HEK293 (cell line): ENCODE results near the gene SALL1.

Experiments
- CTCF ChIA-PET: fragments of 350-600 bp; formaldehyde crosslinking; extraction: SDS; loops from one replicate; lab custom pipeline; 2021; ENCODE audit warnings: antibody characterized with exemption; lab: Yijun Ruan, JAX
- POLR2A ChIA-PET: fragments of 300-600 bp; formaldehyde crosslinking; extraction: SDS; loops from one replicate; lab custom pipeline; 2020; ENCODE audit warnings: antibody characterized with exemption, inconsistent platforms; lab: Yijun Ruan, JAX
- H3K27ac ChIP-seq: fragments of 200-500 bp; sonication (Bioruptor generic); 2 replicates; pipeline ENCODE4 v1.5.1; 2014; ENCODE audit warnings: low read depth, low read length, control low read depth, inconsistent platforms; ENCODE audit errors: extremely low read depth
- H3K36me3 ChIP-seq, 2 experiments: fragments of 200-500 bp in 1 of 2; sonication (Bioruptor generic) in 1 of 2; 1 replicate in 1 of 2; 2 replicates in 1 of 2; pipeline ENCODE4 v1.5.1; 2014 to 2017; ENCODE audit warnings: inconsistent platforms in 2 of 2, low read length in 2 of 2; ENCODE audit not compliant: control insufficient read depth in 2 of 2, insufficient read depth in 1 of 2
- H3K4me1 ChIP-seq: fragments of 200-500 bp; sonication (Bioruptor generic); 2 replicates; pipeline ENCODE4 v1.5.1; 2014; ENCODE audit warnings: mild to moderate bottlenecking, low read length, inconsistent platforms; ENCODE audit not compliant: control insufficient read depth, insufficient read depth
- H3K4me3 ChIP-seq: 2 replicates; pipeline ENCODE4 v1.5.1; 2011; ENCODE audit warnings: low read depth, mild to moderate bottlenecking, control low read depth, low read length, moderate library complexity
- H3K9me3 ChIP-seq: fragments of 200-500 bp; sonication (Bioruptor generic); 2 replicates; pipeline ENCODE4 v1.5.1; 2014; ENCODE audit warnings: low read depth, low read length, inconsistent platforms; ENCODE audit not compliant: control insufficient read depth, insufficient read depth
- ELK4 ChIP-seq: IDR thresholded peaks from 2 replicates; pipeline ENCODE4 v1.6.1; 2011; ENCODE audit warnings: mild to moderate bottlenecking, low read depth, low read length, borderline replicate concordance
- GLIS1 ChIP-seq: fragments of 450-650 bp; formaldehyde crosslinking; IDR thresholded peaks from 2 replicates; pipeline ENCODE4 v1.5.1; 2016; ENCODE audit warnings: missing biosample characterization, missing genetic modification characterization
- HOXC10 ChIP-seq: sonication (generic); formaldehyde crosslinking; IDR thresholded peaks from 2 replicates; pipeline ENCODE4 v1.8.1; 2023; ENCODE audit warnings: mild to moderate bottlenecking, missing genetic modification reagents
- MEIS1 ChIP-seq: sonication (generic); formaldehyde crosslinking; IDR thresholded peaks from 2 replicates; pipeline ENCODE4 v1.8.1; 2022; ENCODE audit warnings: missing genetic modification reagents, mild to moderate bottlenecking, borderline replicate concordance
- PRDM2 ChIP-seq: fragments of 450-650 bp; formaldehyde crosslinking; IDR thresholded peaks from 2 replicates; pipeline ENCODE4 v1.5.1; 2016; ENCODE audit warnings: missing biosample characterization, missing genetic modification characterization, borderline replicate concordance
- REPIN1 ChIP-seq: fragments of 450-650 bp; formaldehyde crosslinking; IDR thresholded peaks from 2 replicates; pipeline ENCODE4 v1.5.1; 2017; ENCODE audit warnings: missing biosample characterization, missing genetic modification characterization, low read depth
- SETDB1 ChIP-seq: IDR thresholded peaks from one replicate; pipeline ENCODE4 v1.6.1; 2017; ENCODE audit warnings: mild to moderate bottlenecking, low read length, moderate library complexity, mixed read lengths; ENCODE audit not compliant: insufficient read length
- ZBTB11 ChIP-seq: fragments of 450-650 bp; formaldehyde crosslinking; conservative IDR thresholded peaks from 2 replicates; pipeline ENCODE4 v1.5.1; 2016; ENCODE audit warnings: low read depth, missing biosample characterization, missing genetic modification characterization
- ZBTB44 ChIP-seq: fragments of 450-650 bp; IDR thresholded peaks from 2 replicates; pipeline ENCODE4 v1.5.1; 2018; ENCODE audit warnings: missing biosample characterization, mild to moderate bottlenecking, missing genetic modification characterization
- ZNF138 ChIP-seq: fragments of 450-650 bp; formaldehyde crosslinking; IDR thresholded peaks from 2 replicates; pipeline ENCODE4 v1.5.1; 2016; ENCODE audit warnings: missing biosample characterization, missing genetic modification characterization, borderline replicate concordance
- ZNF157 ChIP-seq: fragments of 450-650 bp; formaldehyde crosslinking; IDR thresholded peaks from 2 replicates; pipeline ENCODE4 v1.5.1; 2016; ENCODE audit warnings: missing biosample characterization, missing genetic modification characterization
- ZNF184 ChIP-seq: fragments of 450-650 bp; IDR thresholded peaks from 2 replicates; pipeline ENCODE4 v1.5.1; 2018; ENCODE audit warnings: missing biosample characterization, mild to moderate bottlenecking, missing genetic modification characterization
- ZNF214 ChIP-seq: fragments of 450-650 bp; formaldehyde crosslinking; IDR thresholded peaks from 2 replicates; pipeline ENCODE4 v1.5.1; 2017; ENCODE audit warnings: missing biosample characterization, mild to moderate bottlenecking, missing genetic modification characterization, borderline replicate concordance
- ZNF221 ChIP-seq: fragments of 450-650 bp; formaldehyde crosslinking; IDR thresholded peaks from 2 replicates; pipeline ENCODE4 v1.5.1; 2017; ENCODE audit warnings: missing biosample characterization, missing genetic modification characterization, borderline replicate concordance
- ZNF311 ChIP-seq: fragments of 450-650 bp; formaldehyde crosslinking; IDR thresholded peaks from 2 replicates; pipeline ENCODE4 v1.5.1; 2017; ENCODE audit warnings: missing biosample characterization, missing genetic modification characterization, borderline replicate concordance
- ZNF324 ChIP-seq: fragments of 450-650 bp; formaldehyde crosslinking; IDR thresholded peaks from 2 replicates; pipeline ENCODE4 v1.5.1; 2016; ENCODE audit warnings: missing biosample characterization, missing genetic modification characterization
- ZNF664 ChIP-seq: fragments of 450-650 bp; formaldehyde crosslinking; IDR thresholded peaks from 2 replicates; pipeline ENCODE4 v1.5.1; 2016; ENCODE audit warnings: missing biosample characterization, missing genetic modification characterization
- ZXDB ChIP-seq: fragments of 450-650 bp; formaldehyde crosslinking; IDR thresholded peaks from 2 replicates; pipeline ENCODE4 v1.5.1; 2016; ENCODE audit warnings: missing biosample characterization, missing genetic modification characterization

The SALL1 gene

GRCh38 chr16:51119973-51120729, 30.9 kb downstream of the SALL1 start:
- Histone ChIP-seq H3K9me3 (no peaks in the 10 kb centered on the region), H3K4me1 (no peaks in the 10 kb centered on the region), H3K36me3 (no peaks in the 10 kb centered on the region), H3K27ac (no peak overlapping the region), H3K4me3 (no peak overlapping the region)
- TF ChIP-seq ZNF184 (tag by site-specific recombination) (no peak), REPIN1 (tag by site-specific recombination) (no peak), GLIS1 (no peak), ZNF324 (tag by site-specific recombination) (no peak), ELK4 (no peak), SETDB1 (no peak), MEIS1 (CRISPR knock-in tag) (no peak), ZBTB11 (tag by site-specific recombination) (no peak), ZNF138 (no peak), ZNF157 (tag by site-specific recombination) (no peak), ZNF664 (tag by site-specific recombination) (no peak), ZXDB (tag by site-specific recombination) (no peak), ZNF221 (tag by site-specific recombination) (no peak)
- ChIA-PET CTCF (interaction anchor here (0.6 to 0.8 kb wide), 4 partner anchors 32 to 698 kb away, joined by 3 to 4 read pairs (median 3); no protein-coding TSS in a partner anchor), POLR2A (no interaction called here)

- no peak for TF ChIP-seq PRDM2 (tag by site-specific recombination)
- TF ChIP-seq HOXC10 (CRISPR knock-in tag), result no peak
- no peak for TF ChIP-seq ZNF214 (tag by site-specific recombination)
- no peak for TF ChIP-seq ZBTB44 (tag by site-specific recombination)
- no peak for TF ChIP-seq ZNF311 (tag by site-specific recombination)
- ChIA-PET POLR2A (no interaction called here), CTCF (no interaction called here)
- Histone ChIP-seq H3K27ac (no peak overlapping the region), H3K4me3 (no peak overlapping the region), H3K36me3 (no peaks in the 10 kb centered on the region), H3K9me3 (no peaks in the 10 kb centered on the region), H3K4me1 (no peaks in the 10 kb centered on the region)
Observed at GRCh38 chr16:51119556-51119955, 31.5 kb downstream of the SALL1 start.
